MM.1S (cell line): Measurements from ENCODE around the gene TERT.

Experiments
- DNase-seq: peaks from one replicate; pipeline ENCODE4 v3.0.0-alpha.2; 2015
- H2AFZ ChIP-seq: fragments of 300-600 bp; sonication (generic); 2 replicates; pipeline ENCODE4 v1.6.0; 2016; ENCODE audit warnings: antibody characterized with exemption, low read length
- H3F3A ChIP-seq: fragments of 300-600 bp; sonication (generic); 2 replicates; pipeline ENCODE4 v1.6.1; 2016; ENCODE audit warnings: mild to moderate bottlenecking, antibody characterized with exemption, low read length, moderate library complexity, mixed read lengths; ENCODE audit not compliant: insufficient read depth
- H3K27ac ChIP-seq: fragments of 300-600 bp; sonication (generic); 2 replicates; pipeline ENCODE4 v1.5.1; 2016; ENCODE audit warnings: mild to moderate bottlenecking, low read length
- H3K27me3 ChIP-seq: fragments of 300-600 bp; sonication (generic); replicated peaks from 2 replicates; pipeline ENCODE4 v1.6.0; 2016; ENCODE audit warnings: low read length; ENCODE audit not compliant: insufficient read depth
- H3K36me3 ChIP-seq: fragments of 300-600 bp; sonication (generic); replicated peaks from 2 replicates; pipeline ENCODE4 v1.6.1; 2016; ENCODE audit warnings: mild to moderate bottlenecking, low read length, mixed read lengths; ENCODE audit not compliant: insufficient read depth
- H3K4me1 ChIP-seq: fragments of 300-600 bp; sonication (generic); 2 replicates; pipeline ENCODE4 v1.6.1; 2016; ENCODE audit warnings: low read length, mixed read lengths
- H3K4me2 ChIP-seq: fragments of 300-600 bp; sonication (generic); 2 replicates; pipeline ENCODE4 v1.6.0; 2016; ENCODE audit warnings: low read depth, low read length
- H3K4me3 ChIP-seq: fragments of 300-600 bp; sonication (generic); 2 replicates; pipeline ENCODE4 v1.5.1; 2016; ENCODE audit warnings: low read length, mixed read lengths
- H3K79me2 ChIP-seq: fragments of 300-600 bp; sonication (generic); 2 replicates; pipeline ENCODE4 v1.6.1; 2016; ENCODE audit warnings: mixed run types, low read length, mixed read lengths
- H3K9ac ChIP-seq: fragments of 300-600 bp; sonication (generic); 2 replicates; pipeline ENCODE4 v1.6.1; 2016; ENCODE audit warnings: low read length, mixed read lengths
- H3K9me2 ChIP-seq: fragments of 300-600 bp; sonication (generic); replicated peaks from 2 replicates; pipeline ENCODE4 v1.6.1; 2016; ENCODE audit warnings: mild to moderate bottlenecking, low read length, mixed read lengths; ENCODE audit not compliant: insufficient read depth
- H3K9me3 ChIP-seq: fragments of 300-600 bp; sonication (generic); replicated peaks from 2 replicates; pipeline ENCODE4 v1.6.1; 2016; ENCODE audit warnings: mild to moderate bottlenecking, low read length, mixed read lengths; ENCODE audit not compliant: insufficient read depth
- H4K20me1 ChIP-seq: fragments of 300-600 bp; sonication (generic); 2 replicates; pipeline ENCODE4 v1.6.1; 2016; ENCODE audit warnings: mild to moderate bottlenecking, low read length, moderate library complexity, mixed read lengths; ENCODE audit not compliant: insufficient read depth
- CTCF ChIP-seq: fragments of 300-600 bp; sonication (generic); IDR thresholded peaks from 2 replicates; pipeline ENCODE4 v1.5.1; 2016; ENCODE audit warnings: antibody characterized with exemption, low read length, mixed read lengths
- EZH2 ChIP-seq: fragments of 300-600 bp; sonication (generic); optimal IDR thresholded peaks from 2 replicates; pipeline ENCODE3; 2017; ENCODE audit warnings: low read depth, mild to moderate bottlenecking, antibody characterized with exemption, low read length, mixed read lengths
- EZH2phosphoT487 ChIP-seq: fragments of 300-600 bp; sonication (generic); IDR thresholded peaks from 2 replicates; pipeline ENCODE4 v1.6.1; 2018; ENCODE audit warnings: antibody characterized with exemption, low read length

Gene TERT

GRCh38 chr5:1213508-1214162 lies 81.2 kb downstream of the TERT start:
- H3K27me3 ChIP-seq, result peaks cover 5% of the 10 kb centered on the region; the same call in 1 of the 2 replicates

GRCh38 chr5:1212881-1213280 lies 82.0 kb downstream of the TERT start:
- DNase-seq, result no peak
- H3K4me1 ChIP-seq, result peaks cover 11% of the 10 kb centered on the region
- H3K4me2 ChIP-seq, result no peak overlapping the region
- H3K9ac ChIP-seq, result no peak overlapping the region
- TF ChIP-seq EZH2 (no peak), CTCF (no peak), EZH2phosphoT487 (no peak)
- H2AFZ ChIP-seq, result no peak overlapping the region
- H3K9me3 ChIP-seq, result no peaks in the 10 kb centered on the region
- no peaks in the 10 kb centered on the region for H4K20me1 ChIP-seq
- no peaks in the 10 kb centered on the region for H3K79me2 ChIP-seq
- H3F3A ChIP-seq, result no peaks in the 10 kb centered on the region
- no peaks in the 10 kb centered on the region for H3K36me3 ChIP-seq
- H3K27ac ChIP-seq, result no peak overlapping the region
- H3K27me3 ChIP-seq, result no peaks in the 10 kb centered on the region; the same call in 1 of the 2 replicates
- H3K4me3 ChIP-seq, result no peak overlapping the region
- no peaks in the 10 kb centered on the region for H3K9me2 ChIP-seq

More at GRCh38 chr5:1213508-1214162, 81.2 kb downstream of the TERT start:
- H3K4me1 ChIP-seq, result peaks cover 11% of the 10 kb centered on the region
- no peaks in the 10 kb centered on the region for H4K20me1 ChIP-seq
- H3K9me2 ChIP-seq, result no peaks in the 10 kb centered on the region
- H3K79me2 ChIP-seq, result no peaks in the 10 kb centered on the region
- DNase-seq, result no peak
- no peaks in the 10 kb centered on the region for H3K36me3 ChIP-seq
- no peak overlapping the region for H3K9ac ChIP-seq
- H2AFZ ChIP-seq, result no peak overlapping the region
- TF ChIP-seq CTCF, result no peak
- no peak for TF ChIP-seq EZH2phosphoT487
- TF ChIP-seq EZH2, result no peak
- H3K9me3 ChIP-seq, result no peaks in the 10 kb centered on the region
- H3F3A ChIP-seq, result no peaks in the 10 kb centered on the region
- no peak overlapping the region for H3K4me3 ChIP-seq
- no peak overlapping the region for H3K4me2 ChIP-seq
- no peak overlapping the region for H3K27ac ChIP-seq

GRCh38 chr5:1212271-1212670 lies 82.6 kb downstream of the TERT start:
- H3K27ac ChIP-seq, result no peak overlapping the region
- H3K36me3 ChIP-seq, result no peaks in the 10 kb centered on the region
- no peak for TF ChIP-seq EZH2
- no peak for TF ChIP-seq EZH2phosphoT487
- TF ChIP-seq CTCF, result no peak
- H3K9me2 ChIP-seq, result no peaks in the 10 kb centered on the region
- no peaks in the 10 kb centered on the region for H3K9me3 ChIP-seq
- H3K4me2 ChIP-seq, result no peak overlapping the region
- H3K27me3 ChIP-seq, result no peaks in the 10 kb centered on the region; the same call in 1 of the 2 replicates
- H4K20me1 ChIP-seq, result no peaks in the 10 kb centered on the region
- H3F3A ChIP-seq, result no peaks in the 10 kb centered on the region
- H2AFZ ChIP-seq, result no peak overlapping the region
- no peaks in the 10 kb centered on the region for H3K79me2 ChIP-seq
- no peak overlapping the region for H3K9ac ChIP-seq
- DNase-seq, result no peak
- H3K4me1 ChIP-seq, result peaks cover 11% of the 10 kb centered on the region
- no peak overlapping the region for H3K4me3 ChIP-seq
